GM18526 (cell line): ENCODE measurements around the gene ARHGAP9.

Experiments
- POLR2A ChIP-seq: IDR thresholded peaks from 3 replicates; pipeline ENCODE4 v1.6.1; 2011; ENCODE audit not compliant: insufficient read length; ENCODE audit errors: extremely low read depth

The ARHGAP9 gene

GRCh38 chr12:57519796-57520052 is 40.1 kb upstream of the ARHGAP9 start:
- no peak for TF ChIP-seq POLR2A

GRCh38 chr12:57518920-57519795 is 39.5 kb upstream of the ARHGAP9 start:
- TF ChIP-seq POLR2A: no peak

- no peak for TF ChIP-seq POLR2A
Observed at GRCh38 chr12:57518176-57518919, 38.7 kb upstream of the ARHGAP9 start.

- no peak for TF ChIP-seq POLR2A
Observed at GRCh38 chr12:57517187-57517586, 37.5 kb upstream of the ARHGAP9 start.

GRCh38 chr12:57516617-57517153 is 37.0 kb upstream of the ARHGAP9 start:
- no peak for TF ChIP-seq POLR2A

- no peak for TF ChIP-seq POLR2A
Observed at GRCh38 chr12:57515934-57516541, 36.4 kb upstream of the ARHGAP9 start.

- TF ChIP-seq POLR2A: peak; percentile 3
Observed at GRCh38 chr12:57515408-57515933, 35.8 kb upstream of the ARHGAP9 start.

- TF ChIP-seq POLR2A: no peak
Observed at GRCh38 chr12:57514720-57515407, 35.2 kb upstream of the ARHGAP9 start.

GRCh38 chr12:57513266-57513665 is 33.6 kb upstream of the ARHGAP9 start:
- no peak for TF ChIP-seq POLR2A

GRCh38 chr12:57512665-57513064 is 33.0 kb upstream of the ARHGAP9 start:
- no peak for TF ChIP-seq POLR2A

GRCh38 chr12:57511588-57512325 is 32.1 kb upstream of the ARHGAP9 start:
- TF ChIP-seq POLR2A: no peak

GRCh38 chr12:57511161-57511560 is 31.5 kb upstream of the ARHGAP9 start:
- no peak for TF ChIP-seq POLR2A

- no peak for TF ChIP-seq POLR2A
Observed at GRCh38 chr12:57500213-57500612, 20.5 kb upstream of the ARHGAP9 start.

- no peak for TF ChIP-seq POLR2A
Observed at GRCh38 chr12:57498571-57498970, 18.9 kb upstream of the ARHGAP9 start.

- TF ChIP-seq POLR2A: no peak
Observed at GRCh38 chr12:57498132-57498502, 18.5 kb upstream of the ARHGAP9 start.
